HL-60 (cell line): ENCODE results near the gene TCEA2.
A peak's percentile ranks its signal among the peaks of the same experiment; 100 is the strongest.

Source experiments
- DNase-seq, 2 experiments: peaks; one replicate each; pipeline ENCODE4 v3.0.0-alpha.2; 2010 to 2020; ENCODE audit warnings: low read depth in 1 of 2, low spot score in 1 of 2
- H3K27ac ChIP-seq: fragments of 250-450 bp; sonication (Bioruptor Pico); replicated peaks from 2 replicates; pipeline ENCODE4 v1.5.1; 2020; ENCODE audit warnings: mild to moderate bottlenecking, moderate library complexity
- H3K27me3 ChIP-seq: fragments of 250-450 bp; sonication (Bioruptor Pico); 2 replicates; pipeline ENCODE4 v1.5.1; 2021; ENCODE audit warnings: mild to moderate bottlenecking, moderate library complexity; ENCODE audit not compliant: insufficient read depth, poor library complexity, severe bottlenecking
- H3K4me3 ChIP-seq: replicated peaks from 2 replicates; pipeline ENCODE4 v1.5.1; 2011; ENCODE audit warnings: mild to moderate bottlenecking, control low read depth, low read length; ENCODE audit not compliant: insufficient read depth
- CTCF ChIP-seq: IDR thresholded peaks from one replicate; pipeline ENCODE4 v1.5.1; 2011; ENCODE audit warnings: low read length, control low read depth, inconsistent platforms; ENCODE audit not compliant: insufficient read depth
- GABPA ChIP-seq: IDR thresholded peaks from 2 replicates; pipeline ENCODE4 v1.6.1; 2012; ENCODE audit warnings: low read depth
- POLR2AphosphoS5 ChIP-seq: IDR thresholded peaks from 2 replicates; pipeline ENCODE4 v1.6.1; 2012; ENCODE audit warnings: low read depth
- REST ChIP-seq: IDR thresholded peaks from 2 replicates; pipeline ENCODE4 v1.6.1; 2012; ENCODE audit warnings: low read depth; ENCODE audit not compliant: insufficient replicate concordance
- SPI1 ChIP-seq: IDR thresholded peaks from 2 replicates; pipeline ENCODE4 v1.6.1; 2012; ENCODE audit warnings: low read depth, mild to moderate bottlenecking, borderline replicate concordance

The TCEA2 gene

GRCh38 chr20:64069209-64069613 is 6.2 kb downstream of the TCEA2 start:
- DNase-seq, result no peak
- Histone ChIP-seq H3K27me3 (no peaks in the 10 kb centered on the region), H3K27ac (no peak overlapping the region), H3K4me3 (no peak overlapping the region)
- no peak for TF ChIP-seq GABPA
- TF ChIP-seq SPI1, result no peak
- TF ChIP-seq CTCF, result no peak
- TF ChIP-seq POLR2AphosphoS5, result no peak
- TF ChIP-seq REST, result no peak

GRCh38 chr20:64069614-64070243 is 6.7 kb downstream of the TCEA2 start:
- no peak overlapping the region for H3K27ac ChIP-seq
- no peak for DNase-seq

More at GRCh38 chr20:64069614-64070243, 6.7 kb downstream of the TCEA2 start:
- Histone ChIP-seq H3K27me3 (no peaks in the 10 kb centered on the region), H3K4me3 (no peak overlapping the region)
- no peak for TF ChIP-seq GABPA
- no peak for TF ChIP-seq SPI1
- no peak for TF ChIP-seq REST
- TF ChIP-seq POLR2AphosphoS5, result peak; percentile 45; the same call in 1 of the 2 replicates
- peak; percentile 76 for TF ChIP-seq CTCF
